Stimulated activated CD4-positive, alpha-beta T cell treated with anti-CD3 and anti-CD28 coated beads, Interleukin-12 subunit alpha, Interleukin-12 subunit beta, amount 100 ng/mL, for 24 hours (primary cell): ENCODE results near the gene ZNF778.

Experiments
- DNase-seq, 2 experiments: peaks; one replicate each; pipeline ENCODE4 v3.0.0-alpha.2; 2020; ENCODE audit warnings: low read depth in 2 of 2

ZNF778 gene

DNA sequence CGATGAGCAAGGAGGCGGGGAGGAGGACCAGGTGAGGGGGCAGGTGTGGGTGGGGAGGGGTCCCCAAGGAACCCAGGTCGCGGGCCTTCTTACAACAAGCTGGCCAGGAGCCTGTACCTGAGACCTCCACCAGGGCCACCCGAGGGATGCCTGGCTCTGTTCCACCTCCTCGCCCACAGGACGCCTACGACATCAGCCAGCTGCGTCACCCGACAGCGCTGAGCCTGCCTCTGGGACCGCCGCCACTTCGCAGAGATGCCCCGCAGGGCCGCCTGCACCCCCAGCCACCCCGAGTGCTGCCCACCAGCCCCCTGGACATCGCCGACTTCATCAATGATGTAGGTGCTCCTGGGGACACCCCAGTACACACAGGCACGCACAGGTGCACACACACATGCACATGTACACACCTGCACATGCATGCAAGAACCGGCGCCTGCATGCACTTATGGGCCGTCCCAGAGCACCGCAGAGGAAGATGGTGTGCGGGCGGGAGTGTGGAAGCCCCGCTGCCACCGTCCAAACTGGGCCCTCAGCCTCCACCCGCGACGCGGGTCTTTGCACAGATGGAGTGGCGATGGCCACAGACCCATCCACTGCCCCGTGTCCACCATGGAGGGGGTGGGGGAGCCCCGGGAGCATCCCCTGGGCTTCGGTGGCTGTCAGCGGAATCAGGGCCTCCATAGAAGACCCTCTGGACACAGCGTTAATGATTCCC is 23.8 kb upstream of the ZNF778 start:
- no peak for DNase-seq

- DNase-seq: no peak
These were observed 22.9 kb upstream of the ZNF778 start for GRCh38 chr16:89194340-89195311.

DNA sequence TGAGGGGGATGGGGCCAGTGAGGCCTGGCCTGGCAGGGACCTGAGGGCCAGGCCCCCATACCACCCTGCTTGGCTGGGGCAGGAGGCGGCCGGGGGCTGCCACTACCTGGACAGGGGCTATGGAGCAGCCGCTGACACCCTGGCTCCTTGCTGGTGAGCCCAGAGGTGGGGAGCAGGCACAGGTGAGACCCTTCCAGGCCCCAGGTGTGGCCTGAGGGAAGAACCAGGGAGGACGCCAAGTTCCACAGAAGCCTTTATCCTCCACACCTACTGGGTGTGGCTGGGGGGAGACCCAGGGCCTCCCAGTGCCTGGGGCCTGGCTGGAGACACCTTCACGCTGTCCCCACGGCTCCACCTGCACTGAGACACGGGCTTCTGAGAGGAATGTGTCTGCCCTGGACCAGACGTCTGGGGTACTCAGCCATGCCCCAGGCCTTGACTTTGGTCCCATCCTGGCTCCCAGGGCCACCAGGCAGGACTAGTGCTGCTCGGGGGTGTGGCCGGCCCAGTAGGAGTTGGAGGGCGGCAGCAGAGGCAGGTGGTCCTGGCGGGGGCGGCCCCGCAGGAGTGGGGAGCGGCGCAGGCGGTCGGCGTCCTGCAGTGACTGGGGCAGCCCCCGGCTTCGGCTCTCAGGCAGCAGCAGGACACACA is 21.9 kb upstream of the ZNF778 start:
- DNase-seq: no peak

- no peak for DNase-seq
These were observed 20.4 kb upstream of the ZNF778 start for GRCh38 chr16:89197033-89197632.

GRCh38 chr16:89197633-89198416 is 19.7 kb upstream of the ZNF778 start:
- DNase-seq: no peak

- DNase-seq: no peak
These were observed 18.9 kb upstream of the ZNF778 start for GRCh38 chr16:89198417-89199240.

DNA sequence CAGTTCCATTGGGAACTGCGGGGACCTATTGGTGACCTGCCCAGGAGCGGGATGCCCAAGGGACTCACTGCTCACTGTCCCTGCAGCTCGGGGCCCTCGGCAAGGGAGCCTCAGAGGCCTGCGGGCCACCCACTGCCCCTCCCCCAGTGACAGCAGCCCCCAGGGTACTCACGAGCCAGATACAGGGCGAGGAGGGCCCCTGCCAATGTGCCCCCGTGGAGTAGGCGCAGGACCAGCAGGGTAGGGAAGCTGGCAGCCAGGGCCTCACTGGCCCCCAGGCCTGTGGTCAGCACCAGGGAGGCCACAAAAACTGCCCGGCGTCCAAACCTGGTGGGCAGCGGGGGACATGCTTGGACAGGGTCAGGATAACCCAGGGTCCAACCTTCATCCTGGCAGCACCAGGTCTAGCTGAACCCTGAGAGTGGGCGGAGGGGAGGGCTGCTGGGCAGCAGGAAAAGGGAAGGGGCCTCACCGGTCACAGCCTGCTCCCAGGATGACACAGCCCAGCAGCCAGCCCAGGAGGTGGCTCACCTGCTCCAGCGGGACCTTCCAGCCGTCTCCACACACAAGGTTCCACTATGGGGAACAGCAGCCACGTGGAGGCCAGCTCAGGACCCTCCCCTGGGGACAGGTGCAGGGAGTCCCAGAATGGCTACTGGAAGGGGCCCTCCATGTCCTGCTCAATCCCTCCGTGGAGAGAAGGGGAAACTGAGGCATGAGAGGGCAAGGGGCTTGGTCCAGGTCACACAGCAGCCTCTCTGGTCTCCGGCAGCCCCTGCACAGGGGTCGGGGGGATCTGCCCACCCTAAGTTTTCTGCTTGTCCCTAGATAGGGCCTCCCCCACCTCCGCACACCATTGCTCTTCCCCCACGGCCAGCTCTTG is 18.0 kb upstream of the ZNF778 start:
- DNase-seq: no peak

DNA sequence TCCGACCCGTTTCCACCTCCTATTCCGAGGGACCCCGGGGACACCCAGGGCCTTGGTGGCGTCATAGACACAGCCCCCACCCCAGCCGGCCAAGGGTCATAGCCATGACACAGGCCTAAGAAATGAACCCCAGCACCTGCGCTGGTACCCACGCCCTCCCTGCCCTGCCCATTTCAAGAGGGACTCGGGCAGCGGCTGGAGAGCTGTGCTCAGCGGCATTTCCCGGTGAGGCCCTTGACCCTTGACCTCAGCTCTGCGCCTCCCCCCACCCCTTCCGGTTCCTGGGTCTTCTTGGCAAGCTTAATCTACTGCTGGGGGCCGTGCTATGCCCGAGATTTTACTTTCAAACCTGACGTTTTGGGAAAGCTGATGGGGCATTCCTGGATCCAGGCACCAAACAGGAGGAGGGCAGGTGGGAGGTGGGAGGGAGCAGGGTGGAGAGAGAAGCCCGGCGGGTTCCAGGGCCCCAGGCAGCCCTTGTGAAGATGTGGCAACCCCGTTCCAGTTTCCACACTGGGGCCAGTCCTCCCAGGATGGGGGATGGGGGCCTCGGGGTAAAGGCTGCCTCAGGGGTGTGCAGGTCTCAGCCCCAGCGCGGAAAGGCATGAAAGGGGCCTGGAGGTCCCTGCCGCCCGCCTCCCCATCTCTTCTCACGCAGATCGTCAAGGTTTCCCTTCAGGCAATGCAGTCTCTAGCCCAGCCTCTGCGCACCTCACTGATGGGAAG is 17.2 kb upstream of the ZNF778 start, which contains the start of gene SLC22A31:
TSS of gene SLC22A31 (minus strand) at position 414 of the 726 bp plus-strand sequence. CDS start at position 378, 36 bp downstream.
- DNase-seq: no peak

DNA sequence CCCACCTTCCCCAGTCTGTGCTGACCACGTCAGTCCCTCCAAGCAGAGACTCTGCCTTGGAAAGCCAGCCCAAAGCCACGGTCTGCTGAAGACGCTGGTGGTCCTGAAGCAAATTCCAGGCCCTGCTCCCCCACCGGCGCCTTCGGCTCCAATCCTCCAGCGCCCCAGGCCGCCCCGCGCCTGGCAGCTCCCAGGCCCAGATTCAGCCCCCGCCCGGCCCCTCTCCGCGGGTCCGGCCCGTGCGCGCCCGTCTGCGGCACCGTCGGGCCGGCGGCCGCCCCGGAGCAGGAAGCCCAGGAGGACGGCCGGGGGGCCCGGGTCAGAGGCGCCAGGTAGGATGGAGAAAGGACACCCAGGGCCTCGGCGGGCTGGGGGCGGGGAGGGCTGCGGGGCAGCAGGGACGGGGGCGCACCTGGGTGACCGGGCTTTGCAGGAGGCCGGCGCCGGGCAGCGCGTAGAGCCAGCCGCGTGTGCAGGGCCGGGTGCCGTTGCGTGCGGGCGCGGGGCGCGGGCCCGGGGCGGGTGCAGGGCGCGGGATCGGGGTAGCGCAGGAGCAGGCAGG is 16.6 kb upstream of the ZNF778 start:
- DNase-seq: no peak

GRCh38 chr16:89201439-89202377 is 15.8 kb upstream of the ZNF778 start:
- peak; percentile 71 to 81 for DNase-seq

- DNase-seq: no peak
These were observed 14.9 kb upstream of the ZNF778 start for GRCh38 chr16:89202422-89203215.

DNA sequence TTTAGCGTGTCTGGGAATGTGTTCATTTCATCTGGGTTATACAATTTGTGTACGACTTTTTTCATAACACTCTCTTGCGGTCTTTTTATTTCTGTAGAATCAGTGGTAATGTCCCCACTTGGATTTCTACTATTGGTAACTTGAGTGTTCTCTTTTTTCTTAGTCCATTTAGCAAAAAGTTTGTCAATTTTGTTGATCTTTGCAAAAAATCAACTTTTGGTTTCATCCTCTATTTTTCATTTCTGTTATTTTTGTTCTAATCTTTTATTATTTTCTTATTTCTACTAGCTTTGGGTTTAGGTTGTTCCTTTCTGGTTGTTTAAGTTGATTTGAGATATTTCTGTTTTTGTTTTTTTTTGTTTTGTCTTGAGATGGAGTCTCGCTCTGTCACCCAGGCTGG is 9.5 kb upstream of the ZNF778 start:
- no peak for DNase-seq

DNA sequence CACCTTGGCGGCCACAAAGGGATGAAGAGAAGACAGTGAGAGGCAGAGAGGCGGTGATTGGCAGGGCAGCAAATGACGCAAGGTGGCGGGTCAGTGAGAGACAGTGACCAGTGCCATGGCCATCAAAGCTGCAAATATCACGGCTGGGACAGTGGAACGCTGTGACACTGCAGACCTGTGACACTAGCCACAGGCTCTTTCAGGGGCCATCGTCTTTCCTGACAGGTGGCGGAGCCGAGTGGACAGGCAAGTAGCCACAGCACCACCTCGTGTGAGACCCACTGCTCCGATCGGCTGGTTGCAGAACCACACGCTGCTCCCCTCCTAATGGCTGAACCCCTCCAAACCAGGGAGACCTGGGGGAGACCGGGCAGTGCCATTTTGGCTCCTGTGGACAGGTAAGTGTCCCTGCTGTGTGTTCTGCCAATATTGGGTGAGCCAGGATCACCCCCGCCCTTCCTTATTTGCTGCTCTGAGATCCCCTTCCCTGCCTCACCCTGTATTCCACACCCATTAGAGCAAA is 7.9 kb upstream of the ZNF778 start:
- no peak for DNase-seq

DNA sequence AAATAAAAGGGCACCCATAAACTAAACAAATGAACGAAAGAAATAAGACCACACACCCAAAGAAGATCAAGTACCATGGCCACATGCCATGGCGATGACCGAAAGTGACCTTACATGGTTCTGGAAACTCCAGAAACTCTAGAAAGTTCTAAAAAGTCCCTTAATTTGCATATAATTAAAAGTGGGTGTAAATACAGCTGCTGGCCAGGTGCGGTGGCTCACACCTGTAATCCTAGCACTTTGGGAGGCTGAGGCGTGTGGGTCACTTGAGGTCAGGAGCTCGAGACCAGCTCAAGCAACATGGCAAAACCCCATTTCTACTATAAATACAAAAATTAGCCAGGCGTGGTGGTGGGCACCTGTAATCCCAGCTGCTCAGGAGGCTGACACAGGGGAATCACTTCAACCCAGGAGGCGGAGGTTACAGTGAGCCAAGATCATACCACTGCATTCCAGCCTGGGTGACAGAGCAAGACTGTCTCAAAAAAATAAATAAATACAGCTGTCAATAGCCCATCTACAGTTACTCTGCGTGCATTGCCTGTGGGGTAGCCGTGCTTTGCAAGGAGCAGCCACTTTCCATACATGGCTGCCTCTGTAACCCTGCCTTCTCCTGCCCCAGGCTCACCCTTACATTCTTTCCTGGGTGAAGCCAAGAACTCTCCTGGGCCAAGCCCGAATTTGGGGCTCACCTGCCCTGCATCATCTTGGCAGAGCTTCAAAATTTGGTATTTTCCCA is 7.2 kb upstream of the ZNF778 start:
- DNase-seq: no peak

- DNase-seq: no peak
These were observed 6.5 kb upstream of the ZNF778 start for GRCh38 chr16:89210904-89211515.
